Measurements from ENCODE around the gene CERS6.

DNA sequence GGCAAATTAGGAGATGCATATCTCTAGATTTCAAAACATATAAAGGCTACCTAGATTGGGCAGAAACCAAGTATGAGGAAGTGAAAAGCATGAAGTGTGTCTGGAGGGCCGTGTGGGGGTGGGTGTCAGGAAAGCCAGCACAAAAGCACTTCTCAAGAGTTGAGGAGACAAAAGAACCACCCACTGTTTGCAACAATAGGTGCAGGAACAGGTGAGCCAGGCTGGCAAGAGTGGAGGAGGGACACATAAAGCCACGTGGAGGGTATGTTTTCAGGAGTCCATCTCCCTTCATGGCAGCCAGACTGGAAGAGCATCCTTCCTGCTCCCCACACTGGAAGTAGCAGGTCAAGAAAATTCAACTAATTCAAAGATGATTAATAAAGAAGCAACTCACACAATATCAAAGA is 96.4 kb downstream of the CERS6 start:
- no peak for TF ChIP-seq CTCF (IDR thresholded peaks at IDR 0.05)
- no peak for TF ChIP-seq POLR2A (IDR thresholded peaks at IDR 0.05)

Data from thyroid gland (tissue), 4 donors.